Measurements from ENCODE around the gene ETV3L.

Gene ETV3L

GRCh38 chr1:157116737-157117103 is 17.1 kb upstream of the ETV3L start:
- H3K4me3 ChIP-seq (replicated peaks; ENCODE audit: low read depth, low read length), result no peak overlapping the region
- TF ChIP-seq, protein P1, sequence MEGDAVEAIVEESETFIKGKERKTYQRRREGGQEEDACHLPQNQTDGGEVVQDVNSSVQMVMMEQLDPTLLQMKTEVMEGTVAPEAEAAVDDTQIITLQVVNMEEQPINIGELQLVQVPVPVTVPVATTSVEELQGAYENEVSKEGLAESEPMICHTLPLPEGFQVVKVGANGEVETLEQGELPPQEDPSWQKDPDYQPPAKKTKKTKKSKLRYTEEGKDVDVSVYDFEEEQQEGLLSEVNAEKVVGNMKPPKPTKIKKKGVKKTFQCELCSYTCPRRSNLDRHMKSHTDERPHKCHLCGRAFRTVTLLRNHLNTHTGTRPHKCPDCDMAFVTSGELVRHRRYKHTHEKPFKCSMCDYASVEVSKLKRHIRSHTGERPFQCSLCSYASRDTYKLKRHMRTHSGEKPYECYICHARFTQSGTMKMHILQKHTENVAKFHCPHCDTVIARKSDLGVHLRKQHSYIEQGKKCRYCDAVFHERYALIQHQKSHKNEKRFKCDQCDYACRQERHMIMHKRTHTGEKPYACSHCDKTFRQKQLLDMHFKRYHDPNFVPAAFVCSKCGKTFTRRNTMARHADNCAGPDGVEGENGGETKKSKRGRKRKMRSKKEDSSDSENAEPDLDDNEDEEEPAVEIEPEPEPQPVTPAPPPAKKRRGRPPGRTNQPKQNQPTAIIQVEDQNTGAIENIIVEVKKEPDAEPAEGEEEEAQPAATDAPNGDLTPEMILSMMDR (IDR thresholded peaks at IDR 0.05; ENCODE audit: low read depth, low read length, missing control alignments), result no peak
- no peak for DNase-seq (ENCODE audit: extremely low read depth, low read depth)

GRCh38 chr1:157115851-157116736 is 16.5 kb upstream of the ETV3L start:
- DNase-seq (ENCODE audit: extremely low read depth, low read depth), result no peak
- TF ChIP-seq, protein P1 (IDR thresholded peaks at IDR 0.05; ENCODE audit: low read depth, low read length, missing control alignments), result no peak
- H3K4me3 ChIP-seq (replicated peaks; ENCODE audit: low read depth, low read length), result no peak overlapping the region

DNA sequence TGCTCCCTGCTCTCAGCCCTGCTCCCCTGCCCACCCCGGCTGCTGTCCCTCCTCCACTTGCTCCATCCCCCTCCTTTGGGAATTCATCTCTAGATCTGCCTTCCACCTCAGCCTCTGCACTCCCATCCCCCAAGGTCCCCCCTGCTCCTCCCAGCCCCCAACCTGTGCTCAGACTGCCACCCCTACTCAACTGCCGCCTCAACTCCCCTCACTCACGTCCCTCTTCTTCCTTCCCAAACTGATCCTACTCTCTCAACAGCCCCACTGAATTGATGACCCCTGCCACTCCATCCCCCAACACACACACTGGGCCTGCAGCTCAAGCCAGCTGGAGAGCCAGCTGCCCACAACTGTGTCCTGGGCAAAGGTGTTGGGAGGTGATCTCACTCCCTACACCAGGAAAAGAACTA is 15.8 kb upstream of the ETV3L start:
- TF ChIP-seq, protein P1 (IDR thresholded peaks at IDR 0.05; ENCODE audit: low read depth, low read length, missing control alignments), result no peak
- no peak overlapping the region for H3K4me3 ChIP-seq (replicated peaks; ENCODE audit: low read depth, low read length)
- no peak for DNase-seq (ENCODE audit: extremely low read depth, low read depth)

GRCh38 chr1:157114183-157115121 is 14.8 kb upstream of the ETV3L start:
- DNase-seq (ENCODE audit: extremely low read depth, low read depth), result no peak
- TF ChIP-seq, protein P1 (IDR thresholded peaks at IDR 0.05; ENCODE audit: low read depth, low read length, missing control alignments), result no peak
- H3K4me3 ChIP-seq (replicated peaks; ENCODE audit: low read depth, low read length), result no peak overlapping the region

DNA sequence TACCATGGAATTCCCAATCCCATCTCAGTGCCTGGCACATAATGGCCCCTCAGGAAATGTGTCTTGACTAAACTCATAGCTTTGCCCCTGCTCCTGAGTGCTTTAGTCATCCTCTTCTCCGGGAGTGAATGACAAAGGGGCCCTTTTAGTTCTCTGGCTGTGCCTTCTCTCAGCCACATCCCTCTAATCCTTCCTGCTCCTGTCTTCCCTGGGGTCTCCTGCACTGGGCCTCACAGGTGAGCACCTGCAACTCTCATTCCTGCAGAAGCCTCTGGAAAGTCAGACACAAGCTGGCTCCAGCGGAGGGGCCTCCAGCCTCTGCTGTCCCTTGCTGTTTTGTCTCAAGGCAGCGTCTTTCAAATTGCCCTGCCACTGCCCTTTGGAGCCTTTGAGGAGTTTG is 14.0 kb upstream of the ETV3L start:
- TF ChIP-seq, protein P1 (IDR thresholded peaks at IDR 0.05; ENCODE audit: low read depth, low read length, missing control alignments), result no peak
- no peak for DNase-seq (ENCODE audit: extremely low read depth, low read depth)
- H3K4me3 ChIP-seq (replicated peaks; ENCODE audit: low read depth, low read length), result no peak overlapping the region

DNA sequence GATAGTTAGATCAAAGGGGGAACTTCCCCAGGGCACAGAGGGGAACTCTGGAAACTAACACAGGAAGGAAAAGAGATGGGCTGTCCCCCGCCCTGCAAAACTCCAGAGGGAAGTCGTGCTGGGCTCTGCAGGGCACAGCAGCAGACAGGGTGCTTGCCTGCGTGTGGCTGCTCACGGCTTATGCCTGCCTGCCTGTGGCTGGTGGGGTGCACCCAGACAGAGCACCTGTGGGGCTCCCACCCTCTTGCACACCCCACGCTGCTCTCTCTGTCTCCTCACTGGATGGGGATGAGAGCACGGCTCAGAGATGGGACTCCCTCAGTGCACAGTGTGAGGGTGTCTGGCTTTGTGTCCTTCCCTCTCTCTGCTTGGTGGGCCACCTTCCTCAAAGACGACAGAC is 13.5 kb upstream of the ETV3L start:
- H3K4me3 ChIP-seq (replicated peaks; ENCODE audit: low read depth, low read length), result no peak overlapping the region
- DNase-seq (ENCODE audit: extremely low read depth, low read depth), result no peak
- TF ChIP-seq, protein P1 (IDR thresholded peaks at IDR 0.05; ENCODE audit: low read depth, low read length, missing control alignments), result no peak
